Stimulated activated CD4-positive, alpha-beta T cell treated with anti-CD3 and anti-CD28 coated beads, TNF-alpha, amount 100 ng/mL, for 24 hours (primary cell): ENCODE measurements around the gene TNS2.

Source experiments
- DNase-seq, 3 experiments: peaks; one replicate each; pipeline ENCODE4 v3.0.0-alpha.2; 2020; ENCODE audit warnings: low read depth in 3 of 3

TNS2 gene

DNA sequence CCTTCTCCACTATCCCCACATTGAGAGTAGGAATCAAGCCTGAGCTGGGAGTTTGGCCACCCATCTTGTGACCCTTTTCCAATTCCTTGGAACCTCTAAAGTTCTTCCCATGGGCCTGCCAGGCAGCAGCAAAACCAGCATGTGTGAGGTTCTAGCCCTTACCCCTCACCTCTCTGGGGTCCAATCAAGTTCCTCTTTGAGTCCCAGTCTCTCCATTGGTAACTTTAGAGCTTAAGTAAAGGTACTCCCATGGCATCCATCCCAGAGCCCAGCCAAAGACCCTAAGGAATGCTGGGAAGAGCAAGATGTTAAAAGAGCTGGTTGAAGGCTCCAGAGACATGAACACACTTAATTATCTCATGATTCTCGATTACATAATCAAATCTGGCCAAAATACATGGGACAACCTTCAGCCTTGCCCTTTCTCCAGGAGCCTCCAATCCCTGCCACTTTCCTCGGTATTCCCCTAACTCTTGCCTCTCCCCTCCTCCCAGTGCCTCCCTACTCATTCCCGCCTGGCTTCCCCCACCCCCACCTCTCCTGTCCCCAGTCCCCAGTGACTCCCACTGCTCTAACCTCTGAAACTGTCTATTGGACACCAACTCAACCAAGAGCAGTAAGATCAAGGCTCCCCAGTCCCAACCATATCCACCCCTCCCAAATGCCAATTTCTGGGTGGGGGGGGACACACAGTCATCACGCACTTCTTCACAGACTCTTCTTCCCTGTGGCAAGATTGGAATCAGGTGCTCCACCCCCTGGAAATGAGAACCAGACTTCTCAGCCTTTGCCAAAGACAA lies 4.8 kb upstream of the TNS2 start:
- no peak for DNase-seq

DNA sequence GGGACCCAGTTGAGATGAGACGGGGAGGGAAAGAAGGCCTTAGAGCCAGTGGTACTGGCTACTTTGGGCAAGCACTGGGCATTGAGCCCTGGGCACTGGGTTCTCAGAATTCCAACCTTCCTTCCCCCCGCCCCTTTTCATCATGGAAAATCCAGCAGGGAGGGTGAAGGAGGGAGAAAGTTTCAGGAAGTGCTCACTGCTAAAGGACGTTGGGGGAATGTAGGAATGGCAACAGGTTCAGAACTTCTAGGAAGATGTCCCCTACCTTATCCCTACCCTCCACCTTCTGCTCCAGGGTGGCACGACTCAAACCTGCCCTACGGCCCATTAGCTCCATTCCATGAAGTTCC lies 4.2 kb upstream of the TNS2 start:
- no peak for DNase-seq

DNA sequence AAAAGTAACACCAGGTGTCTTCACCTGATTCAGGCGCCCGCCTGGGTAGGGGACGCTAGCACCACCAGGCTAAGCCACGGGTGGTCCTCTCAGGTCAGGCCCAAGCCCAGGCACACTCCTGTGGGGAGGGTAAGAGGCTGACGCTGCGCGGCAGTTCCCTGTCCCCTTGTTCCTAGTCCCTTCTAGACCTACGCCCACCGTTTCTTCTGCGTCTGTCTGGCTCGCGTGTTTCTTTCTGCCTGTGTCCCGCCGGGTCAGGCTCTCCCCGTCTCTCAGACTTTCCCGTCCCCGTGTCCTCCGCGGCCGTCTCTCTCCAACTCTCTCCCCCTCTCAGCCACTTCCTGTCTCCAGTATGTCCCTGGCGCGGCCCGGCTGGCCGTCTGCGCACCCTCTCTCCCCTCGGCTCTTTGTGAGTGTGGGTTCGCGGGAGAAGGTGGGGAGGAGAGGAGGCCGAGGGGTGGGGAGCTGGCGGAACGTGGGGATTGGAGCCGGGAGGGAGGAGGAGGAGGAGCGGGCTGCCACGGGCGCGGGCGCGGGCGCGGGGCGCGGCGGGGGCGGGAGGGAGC lies 3.1 kb upstream of the TNS2 start:
- DNase-seq, result peak in 2 of 3 experiments; percentile 20 to 47

DNA sequence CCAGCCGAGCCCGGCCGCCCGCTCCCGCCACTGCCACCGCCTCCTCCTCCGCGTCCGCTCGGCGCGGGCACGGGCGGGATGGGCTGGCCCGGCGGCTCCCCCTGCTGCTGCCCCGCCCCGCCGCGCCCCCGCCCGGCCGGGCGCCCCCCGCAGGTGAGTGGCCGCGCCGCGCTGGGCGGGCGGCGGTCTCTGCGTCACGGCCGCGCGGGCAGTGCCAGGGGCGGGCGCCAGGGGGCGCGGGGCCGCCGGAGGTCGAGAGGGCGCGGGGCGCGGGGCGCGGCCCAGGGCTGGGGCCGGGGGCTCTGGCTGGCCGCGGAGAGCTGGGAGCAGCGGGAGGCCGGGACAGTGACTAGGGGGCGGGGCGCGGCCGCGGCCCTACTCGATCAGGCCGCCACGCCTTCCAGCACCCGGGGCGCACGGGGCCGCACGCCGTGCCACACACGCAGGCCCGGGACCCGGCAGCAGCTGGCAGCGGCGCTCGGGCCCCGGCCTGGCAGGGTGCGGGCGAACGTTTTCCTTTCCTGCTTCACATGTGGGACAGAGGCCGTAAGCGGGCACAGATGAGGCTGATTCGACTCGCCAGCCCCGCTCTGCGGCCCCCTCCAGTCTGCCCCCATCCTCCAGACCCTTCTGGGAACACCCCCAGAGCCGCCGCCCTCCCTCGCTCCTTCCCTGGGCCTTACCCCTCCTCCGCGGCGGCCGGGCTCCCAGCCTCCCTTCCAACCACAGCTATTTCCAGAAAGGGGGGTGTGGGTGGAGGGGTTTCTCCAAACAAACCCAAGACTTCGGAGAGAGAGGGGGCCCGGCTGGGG lies 2.4 kb upstream of the TNS2 start:
- DNase-seq, result peak; percentile 27 to 60 (median 36)

DNA sequence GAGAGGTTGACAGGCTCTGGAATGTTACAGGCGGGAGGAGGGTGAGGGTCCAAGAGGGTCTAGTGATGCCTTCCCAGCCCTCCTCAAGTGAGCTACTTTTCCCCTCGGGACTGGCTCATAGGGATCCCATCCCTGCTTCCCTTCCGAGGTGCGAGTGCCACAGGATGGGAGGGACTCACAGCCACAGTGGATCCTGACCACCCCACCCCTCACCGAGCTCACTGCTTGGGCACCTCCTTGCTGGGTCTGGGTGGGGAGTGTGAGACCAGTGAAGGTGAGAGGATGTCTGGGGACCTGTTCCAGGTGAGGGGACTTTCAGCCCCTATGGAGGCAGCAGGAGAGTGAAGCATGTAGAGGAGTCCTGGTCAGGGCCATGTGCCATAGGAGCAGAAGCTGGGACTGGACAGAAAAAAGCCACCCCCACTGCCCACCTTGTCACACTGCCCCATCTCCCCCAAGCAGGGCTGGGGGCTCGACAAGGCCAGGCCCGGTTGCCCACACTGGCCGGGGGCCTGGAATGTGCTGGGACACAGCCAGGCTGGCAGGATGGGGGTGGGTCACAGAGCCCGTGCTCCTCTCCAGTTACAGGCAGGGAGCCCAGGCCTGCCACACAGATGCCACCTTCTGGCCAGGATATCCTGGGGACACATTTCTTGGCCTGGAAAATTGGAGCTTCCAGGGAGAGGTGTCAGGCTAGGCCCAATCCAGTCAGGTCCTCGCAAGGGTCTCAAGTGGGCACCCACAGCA lies 1.7 kb upstream of the TNS2 start:
- no peak for DNase-seq

DNA sequence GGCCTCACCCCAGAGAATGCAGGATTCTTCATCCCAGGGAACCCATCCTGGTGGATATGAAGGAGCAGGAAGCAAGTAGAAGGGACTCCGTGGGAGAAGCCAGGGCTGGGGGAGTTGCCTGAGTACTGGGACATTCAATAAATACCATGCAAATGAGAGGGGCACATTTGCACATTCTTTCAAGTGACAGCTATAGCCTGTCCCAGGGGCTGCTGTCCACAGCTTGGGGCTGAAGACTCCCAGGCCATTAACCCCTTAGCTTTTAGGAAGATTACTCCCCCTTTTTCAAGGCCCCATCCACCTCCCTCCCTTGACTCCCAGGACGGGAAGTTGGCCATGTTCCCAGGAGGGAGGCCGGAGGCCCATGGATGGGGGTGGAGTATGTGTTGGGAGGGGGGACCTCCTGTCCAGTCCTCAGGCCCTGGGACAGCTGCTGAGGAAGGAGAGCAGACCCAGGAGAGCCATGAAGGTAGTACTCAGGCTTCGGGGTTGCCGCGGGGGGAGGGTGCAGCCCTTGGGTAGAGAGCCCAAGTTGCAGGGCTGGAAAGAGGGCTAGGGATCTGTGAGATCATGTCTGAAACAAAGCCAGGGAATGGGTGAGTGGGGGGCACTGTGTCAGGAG lies 974 bp upstream of the TNS2 start:
- DNase-seq, result no peak

DNA sequence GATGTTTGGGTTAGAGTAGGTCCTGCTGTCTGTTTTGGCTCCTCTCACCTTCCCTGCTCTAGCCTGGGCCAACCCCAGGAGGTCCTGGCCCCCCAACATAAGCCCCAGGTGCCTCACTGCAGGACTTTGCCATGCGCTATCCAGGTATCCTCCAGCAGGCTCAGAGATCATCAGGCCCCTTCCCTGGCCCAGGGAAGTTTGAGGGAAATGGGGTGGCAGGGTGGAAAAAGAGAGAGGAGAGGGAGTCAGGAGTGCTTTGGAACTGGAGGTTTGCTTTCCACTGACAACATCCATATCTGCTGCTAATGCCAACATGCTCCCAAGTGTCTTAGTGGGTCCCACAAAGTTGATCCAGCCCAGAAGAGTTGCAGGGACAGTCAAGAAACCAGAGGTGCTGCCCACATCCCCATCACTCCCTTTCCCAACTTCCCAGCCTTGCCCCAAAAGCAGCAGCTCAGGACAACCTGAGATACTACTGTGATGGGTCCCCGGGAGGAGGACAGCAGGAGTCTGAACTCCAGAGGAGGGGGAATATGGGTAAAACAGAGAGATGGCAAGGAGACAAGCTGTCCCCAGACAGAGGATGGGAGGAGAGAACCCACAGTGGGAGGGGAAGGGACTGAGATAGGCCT lies 677 bp downstream of the TNS2 start:
- no peak for DNase-seq

DNA sequence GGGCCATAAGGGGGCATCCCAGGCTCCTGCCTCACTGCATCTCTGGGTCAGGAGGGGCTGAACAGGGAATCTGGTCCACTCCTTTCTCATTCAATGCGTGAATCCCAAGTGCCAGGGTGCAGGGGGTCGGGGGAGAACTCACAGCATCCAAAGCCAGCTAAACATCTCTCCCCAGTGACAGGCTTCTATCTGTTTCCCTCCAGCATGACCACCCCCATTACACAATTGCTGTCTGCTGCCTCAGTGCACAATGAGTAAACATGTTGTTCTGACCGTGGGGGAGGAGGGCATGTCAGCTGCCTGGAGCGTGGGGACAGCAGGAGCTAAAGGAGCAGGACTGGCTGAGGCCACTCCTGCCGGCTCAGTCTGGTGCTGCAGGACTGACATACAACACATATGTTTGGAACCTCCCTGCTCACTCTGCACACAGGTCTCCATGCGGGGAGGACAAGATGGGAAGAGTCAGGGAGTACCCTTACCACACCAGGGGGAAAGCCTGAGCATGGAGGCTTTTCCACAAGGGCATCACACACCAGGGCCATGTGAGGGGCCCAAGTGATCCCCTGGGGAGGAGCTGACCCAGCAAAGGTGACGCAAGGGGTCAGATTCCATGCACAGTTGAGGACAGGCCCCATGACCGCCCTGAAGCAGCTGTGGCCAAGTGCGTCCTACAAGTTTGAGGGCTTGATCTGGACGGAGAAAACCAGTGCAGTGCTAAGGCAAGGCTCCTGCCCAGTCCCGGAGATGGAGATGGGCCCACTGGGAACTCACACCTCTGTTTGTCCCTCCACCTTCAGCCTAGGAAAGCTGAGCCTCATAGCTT lies 1.4 kb downstream of the TNS2 start:
- no peak for DNase-seq

DNA sequence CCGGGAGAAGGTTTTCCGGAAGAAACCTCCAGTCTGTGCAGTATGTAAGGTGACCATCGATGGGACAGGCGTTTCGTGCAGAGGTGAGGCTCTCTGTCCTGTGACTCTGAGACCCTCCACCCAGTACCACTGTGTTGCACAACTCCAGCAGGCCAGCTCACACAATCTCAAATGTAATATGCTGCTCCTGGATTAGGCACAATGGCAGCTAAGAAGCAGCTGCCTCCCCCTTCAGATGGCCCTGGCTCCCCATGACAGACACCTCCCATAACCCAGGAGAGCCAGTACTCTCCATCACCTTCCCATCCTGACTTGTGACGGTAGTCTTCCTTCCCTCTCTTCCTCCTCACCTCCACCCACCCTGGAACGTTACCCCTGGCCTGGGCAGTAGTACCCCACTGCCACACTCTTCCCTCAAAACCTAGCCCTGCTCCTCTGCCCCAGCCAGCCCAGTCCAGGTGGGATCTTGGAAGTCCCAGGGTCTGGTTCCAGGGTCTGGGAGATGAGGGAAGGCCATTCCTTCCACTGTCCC lies 2.1 kb downstream of the TNS2 start:
- no peak for DNase-seq

DNA sequence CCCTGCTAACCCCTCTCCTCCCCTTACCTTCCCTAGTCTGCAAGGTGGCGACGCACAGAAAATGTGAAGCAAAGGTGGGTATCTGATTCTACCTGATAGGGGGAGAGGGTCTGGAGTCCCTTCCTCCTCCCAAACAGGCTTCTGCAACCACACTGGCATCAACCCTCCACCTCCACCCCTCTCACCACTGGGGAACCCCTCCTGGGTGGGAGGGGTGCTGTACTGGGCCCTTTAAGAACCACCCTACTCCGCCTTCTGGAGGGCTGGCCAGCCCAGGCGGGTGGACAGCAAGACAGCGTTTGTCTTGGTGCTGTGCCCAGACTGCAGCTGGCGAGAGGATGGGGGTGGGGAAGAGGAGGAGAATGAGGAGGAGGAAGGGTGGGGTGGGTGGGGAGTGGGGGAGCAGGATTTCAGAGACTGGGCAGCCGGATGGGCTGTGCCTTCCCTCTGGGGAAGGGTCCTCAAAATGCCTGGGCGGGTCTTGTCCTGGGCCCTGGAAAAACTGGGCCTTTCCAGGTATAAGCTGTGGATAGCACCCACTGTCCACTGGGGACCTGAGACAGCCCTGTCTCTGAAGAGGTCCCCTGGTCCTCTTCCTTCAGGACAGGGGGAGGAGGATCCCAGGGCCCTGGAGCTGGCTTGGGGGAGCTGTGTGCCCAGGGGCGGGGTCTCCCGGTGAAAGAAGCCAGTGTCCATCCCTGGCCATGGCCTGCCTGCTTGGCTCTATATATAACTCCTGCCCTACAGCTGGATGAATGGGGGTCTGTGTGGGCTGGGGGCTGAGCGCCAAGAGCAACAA lies 2.8 kb downstream of the TNS2 start:
- no peak for DNase-seq

DNA sequence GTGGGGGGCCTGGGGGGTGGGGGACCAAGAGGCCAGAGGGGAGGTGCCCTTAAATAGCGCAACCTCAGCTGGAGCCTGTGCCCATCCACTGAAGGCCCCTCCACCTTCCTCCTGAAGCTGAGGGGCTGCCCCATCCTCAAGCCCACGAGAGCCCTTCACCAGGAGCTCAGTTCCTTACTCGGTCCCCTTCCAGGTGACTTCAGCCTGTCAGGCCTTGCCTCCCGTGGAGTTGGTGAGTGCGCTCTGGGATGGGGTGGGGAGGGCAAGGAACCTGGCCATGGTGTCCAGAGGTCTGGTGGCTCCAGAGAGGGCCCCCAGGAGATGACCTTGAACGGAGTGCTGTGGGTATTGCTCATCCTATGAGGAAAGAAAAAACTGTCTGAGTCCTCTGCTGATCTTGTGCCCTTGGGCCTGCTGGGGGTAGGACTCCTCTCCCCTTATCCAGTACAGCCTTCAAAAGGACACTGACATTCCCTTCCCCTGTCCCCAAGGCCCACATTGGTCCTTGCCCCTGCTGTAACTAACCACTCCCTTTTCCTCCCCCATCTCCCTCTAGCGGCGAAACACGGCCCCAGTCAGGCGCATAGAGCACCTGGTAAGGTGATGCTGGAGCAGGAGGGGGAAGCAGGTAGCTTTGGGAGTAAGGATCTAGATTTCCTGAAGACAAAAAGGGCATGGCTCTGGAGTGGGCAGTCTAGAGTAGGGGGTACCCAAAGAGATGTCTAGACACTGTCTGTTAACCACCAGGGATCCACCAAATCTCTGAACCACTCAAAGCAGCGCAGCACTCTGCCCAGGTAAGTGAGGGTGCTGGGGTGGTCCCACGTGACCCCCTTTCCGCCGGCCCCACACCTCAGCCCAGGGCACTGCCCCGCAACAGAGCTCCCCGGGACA lies 3.6 kb downstream of the TNS2 start:
- DNase-seq, result peak in 2 of 3 experiments; percentile 30 to 35

DNA sequence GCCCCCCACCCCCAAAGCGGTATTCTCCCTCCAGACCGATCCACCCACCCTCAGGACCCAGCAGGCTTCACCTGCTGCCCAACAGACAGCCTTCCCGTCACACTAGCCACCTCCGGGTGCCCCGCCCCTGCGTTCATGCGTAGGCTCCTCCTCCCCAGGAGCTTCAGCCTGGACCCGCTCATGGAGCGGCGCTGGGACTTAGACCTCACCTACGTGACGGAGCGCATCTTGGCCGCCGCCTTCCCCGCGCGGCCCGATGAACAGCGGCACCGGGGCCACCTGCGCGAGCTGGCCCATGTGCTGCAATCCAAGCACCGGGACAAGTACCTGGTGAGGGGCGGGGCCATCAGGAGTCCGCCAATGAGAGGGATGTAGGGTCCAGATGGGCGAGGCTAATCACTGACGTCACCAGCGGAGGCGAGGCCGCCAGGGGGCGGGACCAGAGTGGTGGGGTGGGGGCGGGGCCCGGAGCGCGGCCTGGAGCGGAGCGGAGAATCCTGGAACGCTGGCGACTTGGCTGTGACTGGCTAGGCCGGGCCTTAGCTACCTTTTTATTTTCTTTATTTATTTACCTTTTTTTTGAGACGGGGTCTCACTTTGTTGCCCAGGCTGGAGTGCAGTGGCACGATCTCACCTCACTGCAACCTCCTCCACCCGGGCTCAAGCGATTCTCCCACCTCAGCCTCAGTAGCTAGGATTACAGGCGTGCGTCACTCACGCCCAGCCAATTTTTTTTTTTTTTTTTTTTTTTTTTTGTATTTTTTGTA lies 4.4 kb downstream of the TNS2 start:
- DNase-seq, result peak; percentile 84 to 93 (median 89)

DNA sequence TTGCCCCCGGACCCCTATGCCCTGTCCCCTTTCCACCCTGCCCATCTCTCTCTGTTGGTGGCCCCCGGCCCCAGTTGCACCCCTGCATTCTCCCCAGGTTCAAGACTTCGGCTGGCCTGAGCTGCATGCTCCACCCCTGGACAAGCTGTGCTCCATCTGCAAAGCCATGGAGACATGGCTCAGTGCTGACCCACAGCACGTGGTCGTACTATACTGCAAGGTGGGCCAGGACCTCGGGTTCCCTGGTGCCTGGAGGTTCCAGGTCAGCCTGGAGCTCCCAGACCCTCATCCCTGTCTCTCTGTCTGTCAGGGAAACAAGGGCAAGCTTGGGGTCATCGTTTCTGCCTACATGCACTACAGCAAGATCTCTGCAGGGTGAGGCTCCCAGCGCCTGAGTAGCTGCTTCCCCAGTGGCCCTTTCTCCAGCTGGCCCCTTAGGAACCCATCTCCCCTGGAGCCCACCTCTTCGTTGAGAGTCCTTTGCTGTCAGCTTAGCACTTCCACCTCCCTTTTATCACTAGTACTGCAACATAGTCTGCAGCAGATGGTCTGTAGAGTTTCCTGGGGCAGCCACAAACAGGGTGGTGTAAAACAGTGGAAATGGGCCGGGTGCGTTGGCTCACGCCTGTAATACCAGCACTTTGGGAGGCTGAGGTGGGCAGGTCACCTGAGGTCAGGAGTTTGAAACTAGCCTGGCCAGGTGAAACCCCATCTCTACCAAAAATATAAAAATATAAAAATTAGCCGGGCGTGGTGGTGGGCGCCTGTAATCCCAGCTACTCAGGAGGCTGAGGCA lies 5.8 kb downstream of the TNS2 start:
- no peak for DNase-seq

DNA sequence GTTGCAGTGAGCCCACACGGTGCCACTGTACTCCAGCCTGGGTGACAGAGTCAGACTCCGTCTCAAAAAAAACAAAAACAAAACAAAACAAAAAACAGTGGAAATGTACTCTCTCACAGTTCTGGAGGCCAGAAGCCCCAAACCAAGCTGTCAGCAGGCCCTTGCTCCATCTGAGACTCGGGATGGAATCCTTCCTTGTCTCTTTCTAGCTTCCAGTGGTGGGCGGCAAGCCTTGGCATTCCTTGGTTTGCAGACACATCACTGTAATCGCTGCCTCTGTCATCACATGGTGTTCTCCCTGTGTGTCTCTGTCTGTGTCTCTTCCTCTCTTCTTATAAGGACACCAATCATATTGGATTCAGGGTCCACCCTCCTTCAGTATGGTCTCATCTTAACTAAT lies 6.4 kb downstream of the TNS2 start:
- DNase-seq, result no peak

DNA sequence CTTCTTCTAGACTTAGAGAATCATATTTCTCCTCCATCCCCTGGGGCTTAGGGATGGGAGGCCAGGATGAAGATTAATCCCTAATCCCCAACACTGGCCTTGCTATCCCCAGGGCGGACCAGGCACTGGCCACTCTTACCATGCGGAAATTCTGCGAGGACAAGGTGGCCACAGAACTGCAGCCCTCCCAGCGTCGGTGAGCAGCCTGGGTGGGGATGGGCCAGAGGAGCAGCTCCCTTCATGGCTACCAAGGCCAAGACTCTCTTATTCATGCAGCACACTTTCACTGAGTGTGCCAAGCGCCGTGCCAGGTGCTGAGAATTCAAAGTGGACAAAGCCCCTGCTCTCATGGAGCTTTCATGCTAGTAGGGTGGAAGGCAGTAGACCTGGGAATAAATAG lies 7.0 kb downstream of the TNS2 start:
- DNase-seq, result no peak

DNA sequence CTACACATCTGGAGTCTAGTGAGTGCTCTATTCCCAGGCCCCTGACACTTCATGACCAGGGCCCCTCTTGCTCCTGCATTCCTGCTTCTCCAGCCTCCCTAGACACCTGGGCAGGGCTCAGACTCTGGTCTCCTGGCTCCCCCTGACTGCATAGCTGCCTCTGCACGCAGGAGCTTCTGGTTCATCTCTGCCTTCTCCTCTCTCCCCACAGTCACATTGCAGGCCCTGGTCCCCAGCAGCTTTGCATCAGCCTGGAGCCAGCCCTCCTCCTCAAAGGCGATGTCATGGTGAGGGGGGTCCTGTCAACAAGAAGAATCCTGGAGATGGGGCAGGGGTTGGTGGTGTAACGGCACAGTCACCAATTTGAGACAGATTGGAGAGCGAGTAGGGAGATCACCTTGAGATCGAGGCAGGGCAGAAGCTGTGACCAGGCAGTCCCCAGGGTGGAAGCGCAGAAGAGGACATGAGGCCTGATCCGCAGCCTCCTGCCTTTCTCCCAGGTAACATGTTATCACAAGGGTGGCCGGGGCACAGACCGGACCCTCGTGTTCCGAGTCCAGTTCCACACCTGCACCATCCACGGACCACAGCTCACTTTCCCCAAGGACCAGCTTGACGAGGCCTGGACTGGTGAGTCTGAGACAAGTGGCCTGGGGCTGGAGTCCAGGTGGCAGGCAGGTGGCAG lies 8.1 kb downstream of the TNS2 start:
- DNase-seq, result no peak
